H9 (cell line): ENCODE data around the gene GNG3. TPM values are rescaled to one million over a fixed set of nuclear protein-coding genes. Genes with fewer than 3 reads are reported as not detected.
A peak's percentile ranks its signal among the peaks of the same experiment; 100 is the strongest.

ENCODE experiments used
- DNase-seq: peaks from one replicate; pipeline ENCODE4 v3.0.0-alpha.2; 2017
- H2AFZ ChIP-seq: one replicate; pipeline ENCODE4 v1.6.1; 2013; ENCODE audit warnings: mild to moderate bottlenecking, low read length, control low read depth, moderate library complexity
- H2AK5ac ChIP-seq: 2 replicates; pipeline ENCODE4 v1.6.1; 2013; ENCODE audit warnings: low read length, control low read depth, mixed read lengths; ENCODE audit not compliant: insufficient read length
- H2BK120ac ChIP-seq: one replicate; pipeline ENCODE4 v1.6.1; 2013; ENCODE audit warnings: low read depth, mild to moderate bottlenecking, low read length, control low read depth, inconsistent platforms; ENCODE audit not compliant: poor library complexity, severe bottlenecking
- H2BK12ac ChIP-seq: 2 replicates; pipeline ENCODE4 v1.6.1; 2013; ENCODE audit warnings: low read length, control low read depth, mixed read lengths, low read depth; ENCODE audit not compliant: insufficient read length
- H2BK15ac ChIP-seq: 2 replicates; pipeline ENCODE4 v1.6.1; 2013; ENCODE audit warnings: low read depth, low read length, control low read depth
- H2BK20ac ChIP-seq: one replicate; pipeline ENCODE4 v1.6.1; 2013; ENCODE audit warnings: low read depth, mild to moderate bottlenecking, low read length, control low read depth, inconsistent platforms; ENCODE audit not compliant: poor library complexity, severe bottlenecking
- H2BK5ac ChIP-seq: 2 replicates; pipeline ENCODE4 v1.6.1; 2013; ENCODE audit warnings: low read length, control low read depth, mixed read lengths; ENCODE audit not compliant: insufficient read length
- H3K14ac ChIP-seq: 2 replicates; pipeline ENCODE4 v1.6.1; 2013; ENCODE audit warnings: low read length, control low read depth; ENCODE audit not compliant: insufficient read depth
- H3K18ac ChIP-seq: 2 replicates; pipeline ENCODE4 v1.6.1; 2013; ENCODE audit warnings: low read depth, mild to moderate bottlenecking, mixed read lengths, low read length, control low read depth; ENCODE audit not compliant: insufficient read length
- H3K23ac ChIP-seq: 2 replicates; pipeline ENCODE4 v1.6.1; 2013; ENCODE audit warnings: low read length, control low read depth, mixed read lengths, low read depth; ENCODE audit not compliant: insufficient read length
- H3K23me2 ChIP-seq: 2 replicates; pipeline ENCODE4 v1.6.1; 2013; ENCODE audit warnings: low read depth, mild to moderate bottlenecking, mixed read lengths, low read length, control low read depth; ENCODE audit not compliant: insufficient read length, poor library complexity, severe bottlenecking
- H3K27ac ChIP-seq: 2 replicates; pipeline ENCODE4 v1.5.1; 2013; ENCODE audit warnings: low read length, control low read depth, mixed read lengths, low read depth; ENCODE audit not compliant: insufficient read length
- H3K27me3 ChIP-seq: 2 replicates; pipeline ENCODE4 v1.6.1; 2013; ENCODE audit warnings: low read length, control low read depth, inconsistent platforms; ENCODE audit not compliant: insufficient read depth
- H3K4ac ChIP-seq: 2 replicates; pipeline ENCODE4 v1.6.1; 2013; ENCODE audit warnings: low read depth, mild to moderate bottlenecking, control low read depth, inconsistent platforms, low read length, moderate library complexity
- H3K4me1 ChIP-seq: 2 replicates; pipeline ENCODE4 v1.6.1; 2013; ENCODE audit warnings: low read length, control low read depth, inconsistent platforms; ENCODE audit not compliant: insufficient read depth
- H3K4me2 ChIP-seq: 2 replicates; pipeline ENCODE4 v1.6.1; 2013; ENCODE audit warnings: low read length, control low read depth, mixed read lengths; ENCODE audit not compliant: insufficient read length, insufficient read depth
- H3K56ac ChIP-seq: 2 replicates; pipeline ENCODE4 v1.6.1; 2013; ENCODE audit warnings: low read depth, mild to moderate bottlenecking, mixed read lengths, low read length, control low read depth; ENCODE audit not compliant: insufficient read length
- H3K79me1 ChIP-seq: 2 replicates; pipeline ENCODE4 v1.6.1; 2013; ENCODE audit warnings: low read depth, mild to moderate bottlenecking, moderate library complexity, low read length, control low read depth, inconsistent platforms; ENCODE audit not compliant: insufficient read depth, poor library complexity, severe bottlenecking
- H3K79me2 ChIP-seq: 2 replicates; pipeline ENCODE4 v1.6.1; 2013; ENCODE audit warnings: low read length, control low read depth, inconsistent platforms; ENCODE audit not compliant: insufficient read depth
- H3K9ac ChIP-seq: 2 replicates; pipeline ENCODE4 v1.6.1; 2013; ENCODE audit warnings: low read length, control low read depth, mixed read lengths; ENCODE audit not compliant: insufficient read length; ENCODE audit errors: extremely low read depth
- H3K9me3 ChIP-seq: one replicate; pipeline ENCODE4 v1.6.1; 2013; ENCODE audit warnings: low read depth, low read length, inconsistent platforms; ENCODE audit not compliant: control insufficient read depth
- H3T11ph ChIP-seq: one replicate; pipeline ENCODE4 v1.6.1; 2013; ENCODE audit warnings: mild to moderate bottlenecking, low read length, control low read depth, inconsistent platforms
- H4K20me1 ChIP-seq: one replicate; pipeline ENCODE4 v1.6.1; 2013; ENCODE audit not compliant: control insufficient read depth, insufficient read length, insufficient read depth
- H4K5ac ChIP-seq: 2 replicates; pipeline ENCODE4 v1.6.1; 2013; ENCODE audit warnings: low read depth, mild to moderate bottlenecking, mixed read lengths, low read length, control low read depth; ENCODE audit not compliant: insufficient read length
- H4K8ac ChIP-seq: replicated peaks from 2 replicates; pipeline ENCODE4 v1.6.1; 2013; ENCODE audit warnings: low read length, control low read depth, mixed read lengths, low read depth; ENCODE audit not compliant: insufficient read length
- H4K91ac ChIP-seq: 2 replicates; pipeline ENCODE4 v1.6.1; 2013; ENCODE audit warnings: low read depth, mild to moderate bottlenecking, moderate library complexity, mixed read lengths, low read length, control low read depth; ENCODE audit not compliant: insufficient read length
- H3K27ac Mint-ChIP-seq, 3 experiments: 2 replicates in 2 of 3; 3 replicates in 1 of 3; pipeline ENCODE4 v1.8.0; 2020 to 2021; ENCODE audit warnings: mixed read lengths in 3 of 3, mild to moderate bottlenecking in 1 of 3, moderate library complexity in 1 of 3
- H3K27me3 Mint-ChIP-seq: 2 replicates; pipeline ENCODE4 v1.8.0; 2021; ENCODE audit warnings: low read depth, mild to moderate bottlenecking, moderate library complexity, mixed read lengths
- H3K36me3 Mint-ChIP-seq, 3 experiments: 2 replicates in 2 of 3; 3 replicates in 1 of 3; pipeline ENCODE4 v1.8.0; 2020 to 2021; ENCODE audit warnings: low read depth in 3 of 3, mixed read lengths in 3 of 3; ENCODE audit not compliant: insufficient read depth in 1 of 3
- H3K4me1 Mint-ChIP-seq, 2 experiments: 2 replicates each; pipeline ENCODE4 v1.8.0; 2020; ENCODE audit warnings: mixed read lengths in 2 of 2
- H3K4me3 Mint-ChIP-seq, 2 experiments: 2 replicates in 1 of 2; 3 replicates in 1 of 2; pipeline ENCODE4 v1.8.0; 2020 to 2021; ENCODE audit warnings: mild to moderate bottlenecking in 2 of 2, mixed read lengths in 2 of 2, moderate library complexity in 1 of 2
- H3K9me3 Mint-ChIP-seq, 2 experiments: 2 replicates in 1 of 2; 3 replicates in 1 of 2; pipeline ENCODE4 v1.8.0; 2020; ENCODE audit warnings: mild to moderate bottlenecking in 2 of 2, mixed read lengths in 2 of 2, moderate library complexity in 1 of 2
- WGBS: extraction: QIAGEN DNeasy Blood & Tissue Kit; methylation state at CpG from one replicate; pipeline ENCODE4 v1.1.7; 2013; ENCODE audit warnings: missing lambda C conversion rate, low lambda C conversion rate, mixed read lengths; ENCODE audit not compliant: insufficient read length; ENCODE audit errors: extremely low coverage; 5-methylcytosine and 5-hydroxymethylcytosine counted together
- total RNA-seq: library from RNA; stranded (reverse); gene quantifications from 2 replicates; pipeline ENCODE4 v1.2.1, GENCODE V29; 2021
- TF ChIP-seq, protein P1 (sequence below): fragments of 200-600 bp; sonication (generic); conservative IDR thresholded peaks from 3 replicates; pipeline ENCODE4 v1.8.0; 2021; ENCODE audit warnings: antibody characterized with exemption, mild to moderate bottlenecking

Gene GNG3
- total RNA-seq, 1 experiment from 2014 or later = 3.2 TPM

DNA sequence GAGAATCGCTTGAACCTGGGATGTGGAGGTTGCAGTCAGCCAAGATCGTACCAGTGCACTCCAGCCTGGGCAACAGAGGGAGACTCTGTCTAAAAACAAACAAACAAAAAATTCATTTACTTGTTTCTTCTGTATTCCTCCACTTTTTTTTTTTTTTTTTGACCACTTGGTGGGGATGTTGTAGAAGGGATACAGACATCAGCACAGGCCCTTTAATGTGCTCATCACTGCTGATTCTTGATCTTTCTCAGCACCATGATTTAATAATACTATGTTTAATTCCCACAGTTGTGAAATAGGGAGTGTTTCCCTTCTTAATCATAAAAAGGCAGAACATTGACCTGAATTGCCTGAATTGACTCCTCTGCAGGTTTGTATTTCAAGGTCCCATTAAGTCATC is 25.4 kb downstream of the GNG3 start:
- H4K5ac ChIP-seq = no peak overlapping the region
- H3K4me3 Mint-ChIP-seq = no peak overlapping the region
- no peak for DNase-seq

More for the DNA sequence above, 25.4 kb downstream of the GNG3 start:
- Histone ChIP-seq H3K18ac (no peak overlapping the region), H2AK5ac (no peak overlapping the region), H2AFZ (no peak overlapping the region), H2BK20ac (no peak overlapping the region), H3K9me3 (no peaks in the 10 kb centered on the region), H3K27me3 (no peaks in the 10 kb centered on the region), H3K27ac (no peak overlapping the region), H4K20me1 (no peaks in the 10 kb centered on the region), H4K91ac (no peak overlapping the region), H3K23me2 (peaks cover 11% of the 10 kb centered on the region), H3K23ac (no peak overlapping the region), H4K8ac (no peak overlapping the region), H3K14ac (no peak overlapping the region), H3K9ac (no peak overlapping the region), H3K4me2 (no peak overlapping the region), H2BK120ac (no peak overlapping the region), H3K4ac (no peak overlapping the region), H3T11ph (no peak overlapping the region), H3K4me1 (no peaks in the 10 kb centered on the region), H3K56ac (no peak overlapping the region), H2BK5ac (no peak overlapping the region), H3K79me2 (peaks cover 7% of the 10 kb centered on the region; the same call in 1 of the 2 replicates), H2BK15ac (no peak overlapping the region), H2BK12ac (no peak overlapping the region), H3K79me1 (no peaks in the 10 kb centered on the region)
- Mint-ChIP-seq H3K9me3 (no peaks in the 10 kb centered on the region), H3K27me3 (no peaks in the 10 kb centered on the region), H3K4me1 (peaks cover 3 to 9% of the 10 kb centered on the region in 2 experiments), H3K36me3 (peaks cover 13 to 41% (median 31%) of the 10 kb centered on the region in 3 experiments; a peak in 6 of 7 replicates), H3K27ac (no peak overlapping the region)
- WGBS = no CpG with 5 or more reads among the region's 2 CpGs
- TF ChIP-seq, protein P1, sequence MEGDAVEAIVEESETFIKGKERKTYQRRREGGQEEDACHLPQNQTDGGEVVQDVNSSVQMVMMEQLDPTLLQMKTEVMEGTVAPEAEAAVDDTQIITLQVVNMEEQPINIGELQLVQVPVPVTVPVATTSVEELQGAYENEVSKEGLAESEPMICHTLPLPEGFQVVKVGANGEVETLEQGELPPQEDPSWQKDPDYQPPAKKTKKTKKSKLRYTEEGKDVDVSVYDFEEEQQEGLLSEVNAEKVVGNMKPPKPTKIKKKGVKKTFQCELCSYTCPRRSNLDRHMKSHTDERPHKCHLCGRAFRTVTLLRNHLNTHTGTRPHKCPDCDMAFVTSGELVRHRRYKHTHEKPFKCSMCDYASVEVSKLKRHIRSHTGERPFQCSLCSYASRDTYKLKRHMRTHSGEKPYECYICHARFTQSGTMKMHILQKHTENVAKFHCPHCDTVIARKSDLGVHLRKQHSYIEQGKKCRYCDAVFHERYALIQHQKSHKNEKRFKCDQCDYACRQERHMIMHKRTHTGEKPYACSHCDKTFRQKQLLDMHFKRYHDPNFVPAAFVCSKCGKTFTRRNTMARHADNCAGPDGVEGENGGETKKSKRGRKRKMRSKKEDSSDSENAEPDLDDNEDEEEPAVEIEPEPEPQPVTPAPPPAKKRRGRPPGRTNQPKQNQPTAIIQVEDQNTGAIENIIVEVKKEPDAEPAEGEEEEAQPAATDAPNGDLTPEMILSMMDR = peak; percentile 53; the same call in 2 of the 3 replicates
